ENCODE data around the gene SLC39A13. TPM values are rescaled to one million over a fixed set of nuclear protein-coding genes. Genes with fewer than 3 reads are reported as not detected.
A peak's percentile ranks its signal among the peaks of the same experiment; 100 is the strongest.
"Not testable (repeated sequence)": the region's sequence is repeated elsewhere in the genome, so short reads cannot be mapped to it uniquely, and the experiment has no call there.

Gene SLC39A13
- polyA plus RNA-seq, 3 donors = 4.8 to 27.4 (median 5.9) TPM

DNA sequence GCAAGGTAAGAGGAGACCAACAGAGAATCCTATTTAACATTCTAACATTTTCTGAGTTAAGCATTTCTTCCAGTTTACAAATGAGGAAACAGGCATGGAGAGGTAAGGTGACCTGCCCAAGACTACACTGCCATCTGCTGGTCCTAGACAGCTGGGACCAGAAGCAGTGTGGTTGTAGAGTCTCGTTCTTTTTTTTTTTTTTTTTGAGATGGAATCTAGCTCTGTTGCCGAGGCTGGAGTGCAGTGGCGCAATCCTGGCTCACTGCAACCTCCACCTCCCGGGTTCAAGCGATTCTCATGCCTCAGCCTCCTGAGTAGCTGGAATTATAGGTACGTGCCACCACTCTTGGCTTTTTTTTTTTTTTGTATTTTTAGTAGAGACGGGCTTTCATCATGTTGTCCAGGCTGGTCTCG, 45.9 kb downstream of the SLC39A13 start:
- H3K27ac Mint-ChIP-seq = peak overlapping the region in 3 of 7 donors; percentile 9 to 59 (median 10)
- WGBS (ENCODE audit: insufficient coverage) = no CpG with 5 or more reads among the region's 8 CpGs
- H3K79me2 ChIP-seq (ENCODE audit: insufficient read depth, low read length); H3K27me3 Mint-ChIP-seq (ENCODE audit: low read depth in 3 of 3); H3K4me1 Mint-ChIP-seq; H3K4me3 ChIP-seq (replicated peaks in 1 of 3; ENCODE audit: low read depth in 2 of 3, low read length in 3 of 3); H3K4me2 ChIP-seq (replicated peaks; ENCODE audit: extremely low read depth, low read length, poor library complexity, severe bottlenecking); H3K36me3 ChIP-seq (replicated peaks in 1 of 2; ENCODE audit: control insufficient read depth in 1 of 2, insufficient read depth in 2 of 2, low read length in 2 of 2); H3K4me3 Mint-ChIP-seq; H4K20me1 ChIP-seq (ENCODE audit: insufficient read depth, low read length); H3K9me3 ChIP-seq (replicated peaks in 1 of 2; ENCODE audit: control insufficient read depth in 1 of 2, insufficient read depth in 1 of 2, low read length in 2 of 2); H3K9ac ChIP-seq (ENCODE audit: insufficient read depth, low read length, poor library complexity, severe bottlenecking); H3K4me1 ChIP-seq (ENCODE audit: control insufficient read depth in 1 of 2, insufficient read depth in 2 of 2, low read length in 2 of 2); H3K27me3 ChIP-seq (ENCODE audit: control insufficient read depth in 2 of 2, insufficient read depth in 2 of 2, low read length in 2 of 2); intact Hi-C loops (cut with micrococcal nuclease); H2AFZ ChIP-seq (ENCODE audit: insufficient read depth, low read depth, low read length, poor library complexity, severe bottlenecking); H3K27ac ChIP-seq (ENCODE audit: low read depth in 1 of 2, low read length in 2 of 2): not testable (repeated sequence)
- peak; percentile 74 to 79 (median 76) for DNase-seq
- peak; percentile 76 for TF ChIP-seq CTCF (IDR thresholded peaks at IDR 0.05)
- peaks cover under 1 to 13% of the 10 kb centered on the region in 2 donors for H3K36me3 Mint-ChIP-seq
- peaks cover 0 to 10% (median 3%) of the 10 kb centered on the region in 7 donors for H3K9me3 Mint-ChIP-seq

GRCh38 chr11:47460571-47461235, 52.3 kb downstream of the SLC39A13 start:
- 94% methylated on average over 2 of the region's 2 CpGs for WGBS (ENCODE audit: insufficient coverage)
- Histone ChIP-seq H3K36me3 (replicated peaks in 1 of 2; ENCODE audit: control insufficient read depth in 1 of 2, insufficient read depth in 2 of 2, low read length in 2 of 2) (peaks cover 27 to 57% of the 10 kb centered on the region in 2 donors), H3K27ac (ENCODE audit: low read depth in 1 of 2, low read length in 2 of 2) (no peak overlapping the region), H3K4me2 (replicated peaks; ENCODE audit: extremely low read depth, low read length, poor library complexity, severe bottlenecking) (no peak overlapping the region), H3K79me2 (ENCODE audit: insufficient read depth, low read length) (peaks cover 12% of the 10 kb centered on the region), H3K9me3 (replicated peaks in 1 of 2; ENCODE audit: control insufficient read depth in 1 of 2, insufficient read depth in 1 of 2, low read length in 2 of 2) (no peaks in the 10 kb centered on the region), H4K20me1 (ENCODE audit: insufficient read depth, low read length) (peaks cover 54% of the 10 kb centered on the region), H3K4me1 (ENCODE audit: control insufficient read depth in 1 of 2, insufficient read depth in 2 of 2, low read length in 2 of 2) (no peaks in the 10 kb centered on the region), H3K27me3 (ENCODE audit: control insufficient read depth in 2 of 2, insufficient read depth in 2 of 2, low read length in 2 of 2) (no peaks in the 10 kb centered on the region), H3K4me3 (replicated peaks in 1 of 3; ENCODE audit: low read depth in 2 of 3, low read length in 3 of 3) (no peak overlapping the region), H3K9ac (ENCODE audit: insufficient read depth, low read length, poor library complexity, severe bottlenecking) (no peak overlapping the region), H2AFZ (ENCODE audit: insufficient read depth, low read depth, low read length, poor library complexity, severe bottlenecking) (no peak overlapping the region)
- no peak for TF ChIP-seq CTCF (IDR thresholded peaks at IDR 0.05)
- peaks cover 26 to 52% of the 10 kb centered on the region in 2 donors for H3K36me3 Mint-ChIP-seq
- no peaks in the 10 kb centered on the region for H3K9me3 Mint-ChIP-seq
- DNase-seq = no peak
- intact Hi-C loops (cut with micrococcal nuclease) = no loop called here
- no peak overlapping the region for H3K27ac Mint-ChIP-seq
- no peaks in the 10 kb centered on the region for H3K27me3 Mint-ChIP-seq (ENCODE audit: low read depth in 3 of 3)
- no peaks in the 10 kb centered on the region for H3K4me1 Mint-ChIP-seq
- H3K4me3 Mint-ChIP-seq = no peak overlapping the region
